Sigmoid colon (tissue), 4 donors: ENCODE measurements around the gene GCM1.

ENCODE experiments used
- CTCF ChIP-seq, 4 experiments: fragments of 450-650 bp in 3 of 4; fragments of 200-600 bp in 1 of 4; IDR thresholded peaks; one replicate each; pipeline ENCODE4 v1.5.1; 2016 to 2019; ENCODE audit warnings: antibody characterized with exemption in 4 of 4, mild to moderate bottlenecking in 3 of 4, moderate library complexity in 2 of 4
- EP300 ChIP-seq, 4 donors: sonication (generic); formaldehyde crosslinking; IDR thresholded peaks; one replicate each; pipeline ENCODE4 v1.6.1; 2017; ENCODE audit warnings: antibody characterized with exemption in 4 of 4
- POLR2AphosphoS5 ChIP-seq, 4 donors: sonication (generic); formaldehyde crosslinking; IDR thresholded peaks; one replicate each; pipeline ENCODE4 v1.6.1; 2017; ENCODE audit warnings: antibody characterized with exemption in 4 of 4

GRCh38 chr6:53107091-53107490, 41.5 kb downstream of the GCM1 start:
- no peak for TF ChIP-seq CTCF (IDR thresholded peaks at IDR 0.05)
- no peak for TF ChIP-seq POLR2AphosphoS5 (IDR thresholded peaks at IDR 0.05)
- no peak for TF ChIP-seq EP300 (IDR thresholded peaks at IDR 0.05)
